Measurements from ENCODE around the gene PEX7.
"Not testable (repeated sequence)": the region's sequence is repeated elsewhere in the genome, so short reads cannot be mapped to it uniquely, and the experiment has no call there.

The PEX7 gene
- total RNA-seq, result 5.2 to 9.2 (median 7.3) reads per million in 3 experiments

- peak; percentile 91 for DNase-seq
Measured at GRCh38 chr6:136822376-136823127, at the start of gene PEX7. Gene PEX7 (plus strand): TSS chr6:136822592. CDS start chr6:136822666, 74 bp downstream.

GRCh38 chr6:136772685-136773472 lies 49.5 kb upstream of the PEX7 start:
- no peak for DNase-seq

GRCh38 chr6:136773473-136773796 lies 49.0 kb upstream of the PEX7 start:
- DNase-seq, result no peak

GRCh38 chr6:136774228-136775041 lies 48.0 kb upstream of the PEX7 start:
- no peak for DNase-seq

GRCh38 chr6:136775081-136775480 lies 47.3 kb upstream of the PEX7 start:
- no peak for DNase-seq

GRCh38 chr6:136775548-136775947 lies 46.8 kb upstream of the PEX7 start:
- no peak for DNase-seq

GRCh38 chr6:136777651-136778050 lies 44.7 kb upstream of the PEX7 start:
- no peak for DNase-seq

- DNase-seq, result no peak
Measured at GRCh38 chr6:136779682-136780081, 42.7 kb upstream of the PEX7 start.

GRCh38 chr6:136780972-136781371 lies 41.4 kb upstream of the PEX7 start:
- DNase-seq, result no peak

- DNase-seq, result no peak
Measured at GRCh38 chr6:136782021-136782770, 40.2 kb upstream of the PEX7 start.

GRCh38 chr6:136783021-136783420 lies 39.4 kb upstream of the PEX7 start:
- no peak for DNase-seq

- DNase-seq, result peak; percentile 18
Measured at GRCh38 chr6:136783495-136784270, 38.7 kb upstream of the PEX7 start.

GRCh38 chr6:136784271-136784664 lies 38.1 kb upstream of the PEX7 start:
- no peak for DNase-seq

- peak; percentile 42 for DNase-seq
Measured at GRCh38 chr6:136784910-136785746, 37.3 kb upstream of the PEX7 start.

GRCh38 chr6:136786658-136787057 lies 35.7 kb upstream of the PEX7 start:
- DNase-seq, result no peak

- DNase-seq, result no peak
Measured at GRCh38 chr6:136787726-136788068, 34.7 kb upstream of the PEX7 start.

GRCh38 chr6:136788069-136788902 lies 34.1 kb upstream of the PEX7 start:
- peak; percentile 75 for DNase-seq

- not testable (repeated sequence) for DNase-seq
Measured at GRCh38 chr6:136789440-136789839, 33.0 kb upstream of the PEX7 start.

- DNase-seq, result no peak
Measured at GRCh38 chr6:136790411-136791295, 31.7 kb upstream of the PEX7 start.
